GM20431 (cell line): Measurements from ENCODE around the gene LAMC2.

Experiments used
- in situ Hi-C: fragments of 300-500 bp; cut with MseI, MboI; formaldehyde crosslinking; loops from one replicate; pipeline ENCODE4 v1.15.0; 2020; ENCODE audit warnings: low sequenced_read_pairs; ENCODE audit not compliant: unreplicated experiment

Gene LAMC2

GRCh38 chr1:183167676-183168075 lies 18.4 kb upstream of the LAMC2 start:
- in situ Hi-C loops: no loop called here

GRCh38 chr1:183168308-183168707 lies 17.8 kb upstream of the LAMC2 start:
- in situ Hi-C loops: no loop called here

GRCh38 chr1:183173828-183174227 lies 12.2 kb upstream of the LAMC2 start:
- in situ Hi-C loops: no loop called here

- in situ Hi-C loops: no loop called here
Observed at GRCh38 chr1:183175631-183176030, 10.4 kb upstream of the LAMC2 start.

- in situ Hi-C loops: no loop called here
Observed at GRCh38 chr1:183178545-183178944, 7.5 kb upstream of the LAMC2 start.

- in situ Hi-C loops: no loop called here
Observed at GRCh38 chr1:183179033-183179432, 7.0 kb upstream of the LAMC2 start.

- in situ Hi-C loops: no loop called here
Observed at GRCh38 chr1:183180218-183180617, 5.8 kb upstream of the LAMC2 start.

GRCh38 chr1:183180634-183181056 lies 5.4 kb upstream of the LAMC2 start:
- in situ Hi-C loops: no loop called here

- in situ Hi-C loops: no loop called here
Observed at GRCh38 chr1:183186841-183187240, 777 bp downstream of the LAMC2 start.

- in situ Hi-C loops: no loop called here
Observed at GRCh38 chr1:183188240-183188639, 2.2 kb downstream of the LAMC2 start.

GRCh38 chr1:183191833-183192232 lies 5.8 kb downstream of the LAMC2 start:
- in situ Hi-C loops: no loop called here

GRCh38 chr1:183193963-183194525 lies 8.0 kb downstream of the LAMC2 start:
- in situ Hi-C loops: no loop called here

- in situ Hi-C loops: no loop called here
Observed at GRCh38 chr1:183194527-183195141, 8.6 kb downstream of the LAMC2 start.

GRCh38 chr1:183195142-183195574 lies 9.1 kb downstream of the LAMC2 start:
- in situ Hi-C loops: no loop called here

GRCh38 chr1:183197762-183198161 lies 11.7 kb downstream of the LAMC2 start:
- in situ Hi-C loops: no loop called here

- in situ Hi-C loops: no loop called here
Observed at GRCh38 chr1:183198463-183198862, 12.4 kb downstream of the LAMC2 start.

- in situ Hi-C loops: no loop called here
Observed at GRCh38 chr1:183199304-183199703, 13.2 kb downstream of the LAMC2 start.

GRCh38 chr1:183200451-183200850 lies 14.4 kb downstream of the LAMC2 start:
- in situ Hi-C loops: no loop called here

- in situ Hi-C loops: no loop called here
Observed at GRCh38 chr1:183203094-183203493, 17.0 kb downstream of the LAMC2 start.

GRCh38 chr1:183205196-183205781 lies 19.2 kb downstream of the LAMC2 start:
- in situ Hi-C loops: no loop called here

GRCh38 chr1:183206538-183207122 lies 20.6 kb downstream of the LAMC2 start:
- in situ Hi-C loops: no loop called here
